Measurements from ENCODE around the gene ZNF276.
"Not testable (repeated sequence)": the region's sequence is repeated elsewhere in the genome, so short reads cannot be mapped to it uniquely, and the experiment has no call there.

ZNF276 gene

DNA sequence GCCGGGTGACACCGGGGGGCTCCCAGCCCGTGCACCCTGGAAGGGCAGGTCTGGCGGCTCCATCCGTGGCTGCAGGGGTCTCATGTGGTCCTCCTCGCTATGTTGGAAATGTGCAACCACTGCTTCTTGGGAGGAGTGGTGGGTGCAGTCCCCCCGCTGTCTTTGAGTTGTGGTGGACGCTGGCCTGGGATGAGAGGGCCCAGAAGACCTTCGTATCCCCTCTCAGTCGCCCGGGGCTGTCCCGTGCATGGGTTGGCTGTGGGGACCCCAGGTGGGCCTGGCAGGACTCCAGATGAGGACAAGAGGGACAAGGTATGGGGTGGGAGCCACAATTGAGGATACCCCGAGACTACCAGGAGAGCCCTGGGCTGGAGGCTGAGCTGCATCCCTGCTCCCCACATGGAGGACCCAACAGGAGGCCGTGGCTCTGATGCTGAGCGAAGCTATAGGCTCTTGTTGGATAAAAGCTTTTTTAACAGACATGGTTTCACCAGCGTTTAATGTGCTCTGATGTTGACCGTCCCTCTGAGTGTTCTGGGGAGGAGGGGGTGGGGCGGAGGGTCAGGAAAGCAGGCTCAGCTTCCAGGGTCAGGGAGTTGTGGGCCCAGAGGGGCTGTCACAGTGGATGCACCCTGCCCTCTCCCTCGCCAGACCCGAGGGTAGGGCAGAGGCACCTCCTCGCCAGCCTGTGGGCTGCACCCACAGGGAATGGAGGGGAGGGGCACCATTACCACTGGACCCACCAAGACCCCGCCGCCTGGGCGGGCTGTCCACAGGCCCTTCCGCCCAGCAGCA lies 25.3 kb upstream of the ZNF276 start:
- DNase-seq: no peak

DNA sequence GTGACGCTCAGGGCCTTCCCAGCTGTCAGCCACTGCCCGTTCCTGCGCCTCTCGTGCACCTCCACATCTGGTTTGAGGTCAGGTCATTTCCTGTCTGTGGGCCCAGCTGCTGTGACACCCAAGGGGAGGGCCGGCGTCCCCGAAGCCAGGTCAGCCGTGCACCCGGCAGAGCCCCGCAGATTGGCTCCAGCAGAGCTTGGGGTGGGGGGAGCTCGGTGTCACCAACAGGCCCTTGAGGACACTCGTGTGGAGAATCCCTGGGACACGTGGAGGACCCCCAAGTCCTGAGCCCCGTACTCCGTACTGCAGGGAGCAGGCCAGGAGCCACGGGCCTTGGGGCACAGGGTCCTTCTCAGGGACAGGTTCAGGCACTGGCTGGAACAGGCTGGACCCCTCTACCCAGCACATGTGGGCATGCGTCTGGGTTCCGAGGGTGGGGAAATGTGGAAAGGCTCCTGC lies 24.6 kb upstream of the ZNF276 start:
- no peak for DNase-seq

DNA sequence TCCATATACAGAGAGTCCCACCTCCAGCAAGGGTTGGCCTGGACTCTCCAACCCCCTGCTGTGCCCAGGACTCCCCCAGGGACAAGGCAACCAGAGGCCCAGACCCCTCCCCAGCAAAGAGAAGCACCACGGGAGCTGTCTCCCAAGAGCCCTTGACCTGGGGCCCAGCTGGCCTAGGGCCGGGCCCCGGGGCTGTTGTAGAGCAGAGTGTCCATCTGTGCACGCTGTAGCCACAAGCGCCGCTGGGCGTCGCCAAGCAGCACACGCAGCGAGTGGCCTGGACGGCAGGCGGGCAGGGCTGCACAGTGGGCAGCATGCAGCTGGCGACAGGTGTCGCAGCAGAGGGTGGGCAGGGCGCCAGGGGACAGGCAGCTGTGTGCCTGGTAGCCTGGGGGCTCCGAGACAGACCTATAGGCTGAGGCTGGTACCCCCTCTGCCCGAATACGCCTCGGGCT lies 24.1 kb upstream of the ZNF276 start:
- no peak for DNase-seq

DNA sequence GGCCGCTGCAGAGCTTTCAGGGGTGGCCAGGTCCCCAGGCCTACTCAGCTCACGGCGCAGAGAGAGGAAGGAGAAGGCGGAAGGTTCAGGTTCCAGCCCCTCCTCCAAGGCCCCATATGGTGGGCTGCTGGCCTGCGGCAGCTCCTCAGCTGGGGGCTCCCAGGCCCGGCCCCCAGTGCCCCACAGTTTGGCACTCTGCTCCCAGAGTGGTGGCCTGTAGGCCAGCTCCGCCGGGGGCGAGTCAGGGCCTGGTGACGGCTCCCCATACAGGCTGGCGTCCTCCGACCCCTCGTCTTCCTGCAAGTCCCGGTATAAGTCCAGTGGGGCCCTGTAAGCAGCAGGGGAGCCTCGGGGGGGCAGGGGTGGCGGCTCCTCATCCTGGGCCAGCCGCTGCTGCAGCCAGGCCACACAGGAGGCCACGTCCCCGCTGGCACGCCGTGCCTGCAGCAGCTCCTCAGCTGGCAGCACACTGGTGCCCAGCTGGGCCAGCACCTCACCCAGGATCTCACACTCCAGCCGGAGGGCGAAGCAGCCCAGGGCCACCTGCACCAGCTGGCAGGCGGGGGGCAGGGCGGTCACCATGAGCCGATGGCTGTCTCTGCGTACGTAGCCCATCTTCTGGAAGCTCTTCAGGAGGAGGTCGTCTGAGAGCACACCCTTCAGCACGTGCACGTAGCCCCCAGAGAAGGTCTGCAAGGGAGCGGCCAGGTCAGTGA lies 23.6 kb upstream of the ZNF276 start:
- no peak for DNase-seq

DNA sequence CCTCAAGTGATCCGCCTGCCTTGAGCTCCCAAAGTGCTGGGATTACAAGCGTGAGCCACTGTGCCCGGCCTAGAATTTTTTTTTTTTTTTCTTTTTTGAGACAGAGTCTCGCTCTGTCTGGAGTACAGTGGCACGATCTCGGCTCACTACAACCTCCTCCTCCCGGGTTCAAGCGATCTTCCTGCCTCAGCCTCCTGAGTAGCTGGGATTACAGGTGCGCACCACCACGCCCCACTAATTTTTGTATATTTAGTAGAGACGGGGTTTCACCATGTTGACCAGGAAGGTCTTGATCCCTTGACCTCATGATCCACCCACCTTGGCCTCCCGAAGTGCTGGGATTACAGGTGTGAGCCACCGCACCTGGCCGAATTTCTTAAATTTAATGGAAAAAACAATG lies 22.6 kb upstream of the ZNF276 start:
- not testable (repeated sequence) for DNase-seq

DNA sequence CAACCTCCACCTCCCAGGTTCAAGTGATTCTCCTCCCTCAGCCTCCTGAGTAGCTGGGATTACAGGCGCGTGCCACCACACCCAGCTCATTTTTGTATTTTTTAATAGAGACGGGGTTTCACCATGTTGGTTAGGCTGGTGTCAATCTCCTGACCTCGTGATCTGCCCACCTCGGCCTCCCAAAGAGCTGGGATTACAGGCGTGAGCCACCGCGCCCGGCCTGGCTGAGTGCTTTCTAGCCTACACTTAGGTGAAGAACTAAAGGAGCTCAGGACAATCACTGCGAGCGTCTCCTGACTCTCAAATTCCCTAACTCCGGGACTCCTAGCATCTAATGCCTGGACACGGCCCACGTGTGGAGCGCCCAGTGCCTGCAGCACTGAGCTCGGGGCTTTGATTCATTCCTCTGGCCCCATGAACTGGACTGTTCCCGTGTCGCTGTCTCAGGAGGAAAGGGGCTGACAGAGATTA lies 21.7 kb upstream of the ZNF276 start:
- DNase-seq: not testable (repeated sequence)

DNA sequence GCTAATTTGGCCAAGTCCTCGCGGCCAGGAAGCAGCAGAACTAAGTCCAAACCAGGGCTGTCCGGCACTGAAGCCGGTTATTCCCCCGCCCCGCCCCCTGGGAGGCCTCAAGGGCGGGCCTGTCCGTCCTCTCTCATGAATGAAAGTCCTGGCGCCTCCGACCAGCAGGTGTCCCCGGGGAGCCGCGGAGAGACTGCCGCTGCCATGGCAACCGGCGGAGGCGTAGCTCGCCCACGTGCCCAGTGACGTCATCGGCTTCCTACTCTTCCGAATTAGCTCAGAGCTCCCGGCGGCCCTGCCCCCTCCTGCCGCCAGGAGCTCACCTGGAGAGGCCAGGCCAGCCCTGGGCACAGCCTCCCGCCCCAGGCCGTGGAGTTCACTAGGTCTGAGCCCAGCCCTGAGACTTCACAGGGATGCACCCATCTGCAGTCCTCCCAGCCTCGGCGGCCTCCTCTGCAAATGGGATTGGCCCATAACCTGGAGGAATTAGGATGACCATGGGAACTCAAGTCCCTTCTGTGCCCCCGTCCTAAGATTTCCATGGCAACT lies 21.2 kb upstream of the ZNF276 start:
- DNase-seq: peak; percentile 89

DNA sequence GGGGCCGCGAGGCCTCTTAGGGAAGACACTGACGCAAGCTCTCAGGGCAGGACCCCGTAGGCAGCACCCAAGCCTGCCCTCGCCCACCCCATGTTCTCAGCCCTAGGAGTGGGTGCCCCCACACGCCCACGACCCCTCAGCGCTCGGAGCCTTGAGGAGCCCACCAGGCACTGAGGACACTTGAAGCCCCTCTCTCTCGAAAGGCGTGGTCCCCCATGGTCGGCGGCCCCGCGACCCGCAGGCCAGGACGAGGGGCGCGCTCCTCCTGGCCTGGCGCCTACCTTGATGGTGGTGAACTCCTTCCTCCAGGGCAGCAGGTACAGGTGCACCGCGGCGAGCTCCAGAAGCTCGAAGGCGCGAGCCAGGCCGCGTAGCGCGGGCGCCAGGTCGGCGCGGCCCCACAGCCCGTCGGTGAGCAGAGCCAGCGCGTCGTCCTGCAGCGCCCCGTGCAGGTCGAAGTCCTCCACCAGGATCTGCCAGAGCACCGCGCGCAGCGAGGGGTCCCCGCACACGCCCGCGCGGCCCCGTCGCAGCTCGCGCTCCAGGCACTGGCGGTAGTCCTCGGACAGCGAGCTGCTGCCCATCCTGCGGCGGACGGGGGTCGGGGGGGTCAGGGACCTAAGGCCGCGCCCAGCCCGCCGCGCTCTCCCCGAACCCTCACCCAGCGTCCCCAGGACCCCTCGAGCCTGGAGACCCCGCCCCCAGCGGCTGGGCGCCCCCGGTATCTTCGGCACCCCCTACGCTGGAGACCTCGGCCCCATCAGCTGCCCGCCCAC lies 20.5 kb upstream of the ZNF276 start:
- DNase-seq: no peak

DNA sequence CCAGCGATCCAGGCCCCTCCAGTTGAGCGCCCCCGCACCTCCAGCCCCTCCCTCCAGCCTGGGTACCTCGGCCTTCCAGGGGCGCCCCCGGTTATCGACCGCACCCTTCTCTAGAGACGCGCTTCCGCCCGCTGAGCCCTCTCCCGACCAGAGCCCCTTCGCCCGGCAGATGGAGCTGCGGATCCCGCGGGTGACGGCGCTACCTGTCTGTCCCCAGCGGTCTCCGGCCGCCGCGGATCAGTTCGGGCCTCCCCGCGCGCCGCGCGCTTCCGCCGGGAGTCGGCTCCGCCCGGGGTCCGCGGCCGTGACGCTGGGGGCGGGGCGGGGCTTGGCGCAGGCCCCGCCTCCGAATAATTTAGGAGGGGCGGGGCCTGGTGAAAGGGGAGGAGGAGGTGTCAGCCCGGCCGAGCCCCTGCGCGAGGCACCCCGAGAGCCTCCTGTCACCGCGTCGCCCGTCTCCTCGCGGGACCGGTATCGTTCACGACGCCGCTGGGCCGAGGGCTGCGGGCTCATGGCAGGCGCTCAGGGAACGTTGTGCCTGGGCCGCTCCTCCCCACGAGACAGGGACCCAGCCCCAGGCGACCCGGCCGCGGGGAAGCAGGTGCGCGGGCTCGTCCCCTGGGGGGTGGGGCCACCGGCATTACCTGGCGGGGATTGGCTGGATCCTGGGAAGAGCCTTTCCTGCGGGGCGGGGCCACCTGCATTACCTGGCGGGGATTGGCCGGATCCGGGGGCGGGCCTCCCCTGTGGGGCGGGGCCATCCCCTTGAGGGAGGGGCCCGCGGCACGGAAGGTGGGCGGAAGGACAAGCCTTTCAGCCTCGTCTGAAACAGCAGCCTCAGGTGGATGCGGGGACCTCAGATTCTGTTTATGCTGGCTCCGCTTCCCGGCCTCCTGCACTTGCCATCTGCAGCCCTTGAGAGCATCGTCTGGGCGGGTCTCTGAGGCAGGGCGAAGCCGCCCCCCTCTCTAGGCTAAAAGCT lies 19.6 kb upstream of the ZNF276 start, which contains the start of gene SPATA2L:
Gene SPATA2L (minus strand): TSS at position 281 of the 982 bp plus-strand sequence. CDS start 473 bp downstream, outside the sequence.
- peak; percentile 85 for DNase-seq

DNA sequence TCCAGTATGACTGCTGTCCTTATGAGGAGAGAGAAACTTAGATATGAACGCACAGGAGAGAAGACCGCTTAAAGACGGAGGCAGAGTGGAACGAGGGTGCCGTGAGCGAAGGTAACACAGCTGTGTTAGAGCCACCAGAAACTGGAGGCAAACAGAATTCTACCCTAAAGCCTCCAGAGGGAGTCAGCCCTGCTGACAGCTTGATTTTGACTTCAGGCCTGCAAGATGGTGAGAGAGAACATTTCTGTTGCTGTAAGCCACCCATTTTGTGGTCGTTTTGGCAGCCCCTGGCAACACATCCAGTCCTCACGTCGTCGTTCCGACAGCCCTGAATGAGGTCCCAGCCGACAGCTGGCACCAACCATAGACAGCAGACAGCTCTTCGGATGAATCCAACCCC lies 17.1 kb upstream of the ZNF276 start:
- no peak for DNase-seq

DNA sequence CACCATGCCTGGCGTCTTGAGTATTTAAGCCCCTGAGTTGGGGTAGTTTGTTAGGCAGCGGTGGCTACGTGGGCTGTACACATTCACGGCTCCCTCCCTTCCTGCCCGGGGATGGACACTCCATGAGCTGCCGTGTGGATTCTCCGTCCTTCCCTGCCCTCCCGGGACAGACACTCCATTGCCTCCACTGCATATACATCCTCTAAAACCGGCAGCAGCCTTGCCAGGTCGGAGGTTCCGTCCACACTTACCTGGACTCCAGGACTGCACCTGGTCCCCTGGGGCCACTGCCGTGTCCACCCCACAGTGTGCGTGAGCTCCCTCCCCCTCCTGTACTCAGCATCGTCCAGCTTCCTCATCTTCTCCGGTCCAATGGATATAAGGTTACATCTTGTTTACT lies 16.3 kb upstream of the ZNF276 start:
- no peak for DNase-seq

DNA sequence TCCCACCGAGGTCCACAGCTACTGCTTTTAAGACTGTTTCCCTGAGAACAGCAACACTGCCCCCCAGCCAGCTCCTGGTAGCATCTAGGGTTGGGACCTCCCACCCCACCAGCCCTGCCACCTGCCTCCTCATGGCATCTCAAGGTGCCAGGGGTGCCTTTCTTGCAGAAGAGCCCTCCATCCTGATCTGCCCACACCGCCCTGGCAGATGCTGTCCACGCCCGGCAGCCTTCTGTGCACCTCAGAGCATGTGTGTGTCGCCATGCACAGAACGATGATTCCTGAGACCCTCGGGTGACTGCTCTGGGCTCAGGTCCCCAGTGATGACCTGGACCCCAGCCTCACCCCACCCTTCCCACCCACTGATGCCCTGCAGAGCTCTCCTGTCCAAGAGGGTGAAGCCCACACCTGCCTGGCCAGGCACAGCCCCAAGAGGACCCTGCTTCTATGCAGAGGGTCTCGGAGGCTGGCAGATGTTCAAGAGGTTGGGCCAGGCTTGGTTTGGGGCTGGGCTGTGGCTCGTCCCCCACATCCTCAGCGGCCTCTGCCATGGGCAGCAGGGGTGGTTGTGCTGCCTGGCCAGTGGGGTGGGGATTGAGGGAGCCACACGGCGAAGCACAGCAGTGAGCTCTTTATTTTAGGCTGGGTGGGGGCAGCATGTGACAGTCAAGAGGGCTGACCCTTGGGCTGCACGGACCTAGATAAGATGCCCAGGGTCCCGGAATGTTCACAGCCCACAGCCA lies 14.6 kb upstream of the ZNF276 start:
- no peak for DNase-seq

DNA sequence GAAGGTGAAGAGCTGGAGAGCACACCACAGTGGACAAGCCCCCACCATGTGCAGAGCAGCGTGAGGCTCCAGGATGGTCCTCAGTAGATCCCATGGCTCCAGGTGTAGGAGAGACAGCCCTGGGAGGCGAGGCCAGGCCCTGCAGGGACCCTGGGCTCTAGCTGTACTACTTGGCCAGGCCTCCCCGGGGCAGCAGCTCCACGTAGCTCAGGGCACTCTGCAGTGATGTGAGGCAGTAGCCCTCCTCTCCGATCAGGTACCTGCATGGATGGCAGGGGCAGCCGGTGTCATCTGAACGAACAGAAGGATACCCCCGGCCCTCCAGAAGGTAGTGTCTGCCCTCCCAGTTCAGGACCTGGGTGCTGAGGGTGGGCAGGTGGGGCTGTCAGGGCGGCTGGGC lies 13.6 kb upstream of the ZNF276 start:
- DNase-seq: no peak

DNA sequence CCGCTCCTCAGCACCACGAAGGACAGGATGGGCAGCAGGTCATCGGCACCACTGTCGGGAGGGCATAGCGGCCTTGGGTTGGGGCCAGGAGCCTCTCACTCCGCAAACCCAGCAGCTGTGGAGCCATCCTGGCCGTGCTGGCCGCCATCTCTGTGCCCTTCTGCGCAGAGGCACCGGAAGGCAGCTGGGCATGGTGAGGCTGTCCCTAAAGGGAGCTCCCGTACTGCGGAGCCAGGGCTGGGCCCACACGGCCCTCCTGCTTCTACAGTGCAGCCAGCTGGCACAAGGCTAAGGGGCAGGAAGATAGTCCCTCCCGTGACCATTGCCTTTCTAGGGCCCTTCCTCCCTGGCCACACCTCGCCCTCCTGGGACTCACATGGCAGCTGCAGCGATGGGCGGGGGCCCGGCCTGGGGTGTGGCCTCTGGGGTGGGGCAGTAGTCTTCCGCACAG lies 12.8 kb upstream of the ZNF276 start:
- no peak for DNase-seq

DNA sequence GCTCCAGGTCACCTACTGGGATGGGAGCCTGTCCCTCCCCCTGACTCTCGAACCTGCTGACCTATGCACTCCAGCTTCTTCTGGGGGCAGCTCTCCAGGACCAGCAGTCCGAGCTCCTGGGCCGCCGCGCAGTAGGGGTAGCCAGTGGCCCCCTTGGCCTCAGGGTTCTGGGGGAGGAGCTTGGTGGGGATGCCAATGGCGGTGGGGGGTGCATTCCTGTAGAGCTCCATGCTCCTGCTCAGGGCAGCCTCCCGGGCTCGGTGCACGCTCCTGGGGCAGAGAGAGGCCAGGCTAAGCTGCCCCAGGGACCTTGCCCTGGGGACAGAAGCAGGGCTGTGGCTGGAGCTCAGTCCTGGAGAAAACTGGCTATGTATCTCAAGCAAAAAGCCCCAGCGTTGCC lies 12.2 kb upstream of the ZNF276 start:
- DNase-seq: no peak

DNA sequence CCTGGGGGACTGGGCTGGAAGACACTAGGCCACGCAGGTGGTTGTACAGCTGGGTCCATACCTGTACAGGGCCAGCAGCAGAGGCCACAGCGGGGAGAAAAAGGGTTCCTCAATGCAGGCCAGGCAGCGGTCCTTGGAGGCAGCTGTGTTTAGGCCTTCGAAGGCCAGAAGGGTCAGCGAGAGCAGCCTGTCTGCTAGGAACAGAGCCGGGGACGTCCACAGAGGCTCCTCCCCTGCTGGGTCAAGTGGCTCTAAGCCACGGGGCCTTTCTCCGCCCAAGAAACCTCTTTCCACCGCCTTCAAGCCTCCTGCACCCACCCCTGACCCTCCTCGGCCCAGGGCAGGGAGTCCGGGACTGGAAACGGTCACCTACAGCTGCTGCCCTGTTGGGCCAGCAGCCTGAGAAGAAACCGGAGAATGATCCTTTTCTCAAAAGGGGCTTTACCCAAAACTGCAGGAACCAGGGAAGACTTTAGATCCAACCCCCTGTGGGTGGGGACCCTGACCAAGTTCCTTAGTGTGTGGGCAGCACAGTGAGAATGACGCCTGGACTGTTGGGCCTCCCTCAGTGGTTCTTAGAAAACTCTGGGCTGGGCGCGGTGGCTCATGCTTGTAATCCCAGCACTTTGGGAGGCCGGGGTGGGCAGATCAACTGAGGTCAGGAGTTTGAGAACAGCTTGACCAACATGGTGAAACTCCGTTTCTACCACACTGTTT lies 11.5 kb upstream of the ZNF276 start:
- DNase-seq: no peak

DNA sequence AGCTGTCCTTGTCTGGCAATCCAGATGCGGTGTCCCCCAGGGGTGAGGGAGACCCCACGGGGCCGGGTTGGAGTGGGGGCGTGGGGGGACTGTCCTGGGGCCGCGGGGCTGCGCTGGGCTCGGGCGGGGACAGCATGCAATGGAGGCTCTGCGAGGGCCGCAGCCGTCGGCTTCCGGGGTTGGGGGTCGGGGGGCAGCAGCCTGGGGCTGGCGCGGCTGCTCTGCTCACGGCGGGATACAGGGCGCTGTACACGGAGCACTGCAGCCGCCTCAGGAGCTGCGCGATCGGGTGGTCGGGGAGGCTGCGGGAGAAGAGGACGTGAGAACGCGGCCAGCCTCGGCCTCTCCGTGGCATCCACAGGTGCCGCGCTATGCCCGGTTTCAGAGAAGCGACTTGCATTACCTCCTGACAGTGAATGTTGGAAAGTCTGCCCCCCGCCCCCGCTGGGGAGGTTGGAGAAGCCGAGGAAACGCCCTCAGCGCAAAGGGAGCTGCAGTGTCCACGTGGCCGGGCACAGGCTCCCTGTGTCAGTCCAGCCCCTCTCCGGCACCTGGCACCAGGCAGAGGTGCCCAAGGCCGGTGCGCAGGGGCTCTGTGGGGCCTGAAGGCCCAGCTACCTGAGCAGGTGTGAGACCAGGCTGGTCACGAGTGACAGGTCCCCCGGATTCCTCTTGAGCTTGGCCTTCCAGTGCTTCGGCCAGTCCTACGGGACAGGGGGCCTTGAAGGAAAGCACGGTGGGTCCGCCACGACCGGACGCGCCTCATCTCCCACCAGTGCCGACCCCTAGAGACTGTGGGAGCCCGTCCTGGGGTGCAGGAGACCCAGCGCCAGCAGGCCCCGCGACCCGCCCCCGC lies 10.4 kb upstream of the ZNF276 start:
- DNase-seq: no peak

DNA sequence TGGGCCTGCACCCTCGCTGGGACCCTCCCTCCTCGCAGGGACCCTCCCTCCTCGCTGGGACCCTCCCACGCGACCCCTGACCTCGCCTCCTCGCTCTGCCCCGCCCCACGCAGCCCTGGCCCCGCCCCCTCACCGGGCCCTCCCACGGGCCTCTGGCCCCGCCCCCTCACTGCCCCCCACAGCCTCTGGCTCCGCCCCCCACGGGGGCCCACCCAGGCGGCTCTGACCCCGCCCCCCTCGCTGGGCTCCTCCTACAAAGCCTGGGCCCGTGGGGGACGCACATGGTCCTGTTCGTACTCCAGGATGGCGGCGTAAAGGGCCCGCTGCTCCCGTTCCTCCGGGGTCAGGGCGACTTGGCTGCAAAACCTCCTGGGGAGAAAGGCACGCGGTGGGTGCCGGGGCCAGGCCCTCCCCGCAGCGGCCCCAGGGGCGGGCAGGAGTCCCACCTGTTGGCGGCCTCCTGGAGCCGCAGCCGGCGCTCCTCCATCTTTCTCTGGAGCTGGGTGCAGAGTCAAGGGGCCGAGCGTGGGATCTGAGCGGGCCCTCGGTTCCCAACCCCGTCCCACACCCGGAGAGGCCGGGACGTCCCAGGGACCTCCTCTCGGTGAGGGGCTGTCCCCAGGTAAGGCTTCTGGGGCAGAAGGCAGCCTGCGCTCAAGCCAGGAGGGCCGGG lies 9.6 kb upstream of the ZNF276 start:
- DNase-seq: peak; percentile 59
